HepG2 (cell line): ENCODE results near the gene ADH5. TPM values are rescaled to one million over a fixed set of nuclear protein-coding genes. Genes with fewer than 3 reads are reported as not detected.
A peak's percentile ranks its signal among the peaks of the same experiment; 100 is the strongest.

Experiments used
- ATAC-seq: fragments of 200-7000 bp; cut with Tn5 transposase; 3 replicates; pipeline ENCODE4 v1.9.1; 2020; ENCODE audit warnings: mild to moderate bottlenecking, moderate library complexity
- BruUV-seq: library from RNA; stranded (reverse); fragments of 400-500 nt; replicated peaks from 2 replicates; lab custom pipeline; 2021; lab: Mats Ljungman, UMichigan
- CTCF ChIA-PET: fragments of 300-600 bp; formaldehyde crosslinking; extraction: SDS; loops from one replicate; lab custom pipeline; 2021; ENCODE audit warnings: low total read pairs, inconsistent platforms, low intra/inter-chr PET ratio; lab: Yijun Ruan, JAX
- POLR2A ChIA-PET: fragments of 350-600 bp; sonication (Branson Sonifier 250); formaldehyde crosslinking; loops from one replicate; lab custom pipeline; 2020; ENCODE audit warnings: antibody characterized with exemption, inconsistent platforms; lab: Yijun Ruan, JAX
- DNase-seq: peaks from one replicate; pipeline ENCODE4 v3.0.0-alpha.2; 2015; ENCODE audit warnings: low spot score
- FAIRE-seq: peaks from 3 replicates; lab custom pipeline; 2011; peaks lifted over from hg19 to GRCh38; lab: Jason Lieb, UNC
- H2AFZ ChIP-seq: one replicate; pipeline ENCODE4 v1.6.1; 2011; ENCODE audit warnings: low read length, inconsistent platforms
- H3K27ac ChIP-seq: fragments of 300-600 bp; 3 replicates; pipeline ENCODE4 v1.8.0; 2011; ENCODE audit warnings: mixed run types, mild to moderate bottlenecking, mixed read lengths, low read length, inconsistent platforms; ENCODE audit not compliant: insufficient read depth; ENCODE audit errors: extremely low read length
- H3K27me3 ChIP-seq, 2 experiments: fragments of 200-600 bp in 1 of 2; 2 replicates in 1 of 2; 3 replicates in 1 of 2; pipeline versions ENCODE4 v1.6.0 to v1.8.0; 2011; ENCODE audit warnings: low read length in 2 of 2, mild to moderate bottlenecking in 2 of 2, moderate library complexity in 2 of 2, inconsistent platforms in 1 of 2; ENCODE audit not compliant: insufficient read depth in 2 of 2, control insufficient read depth in 1 of 2
- H3K36me3 ChIP-seq, 2 experiments: fragments of 200-600 bp in 1 of 2; replicated peaks in 1 of 2; 2 replicates in 1 of 2; 3 replicates in 1 of 2; pipeline versions ENCODE4 v1.5.1 to v1.8.0; 2011; ENCODE audit warnings: low read length in 2 of 2, inconsistent platforms in 1 of 2; ENCODE audit not compliant: insufficient read depth in 2 of 2, control insufficient read depth in 1 of 2
- H3K4me1 ChIP-seq: 2 replicates; pipeline ENCODE4 v1.5.1; 2012; ENCODE audit warnings: low read length, inconsistent platforms; ENCODE audit not compliant: insufficient read depth
- H3K4me2 ChIP-seq: 2 replicates; pipeline ENCODE4 v1.6.0; 2011; ENCODE audit warnings: low read depth, low read length, inconsistent platforms
- H3K4me3 ChIP-seq, 3 experiments: fragments of 200-600 bp in 1 of 3; sonication (generic), shearing (Covaris generic) in 1 of 3; replicated peaks in 1 of 3; 2 replicates each; pipeline ENCODE4 v1.5.1; 2011 to 2016; ENCODE audit warnings: low read length in 3 of 3, inconsistent platforms in 2 of 3, low read depth in 2 of 3, mild to moderate bottlenecking in 2 of 3, control low read depth in 1 of 3, mixed read lengths in 1 of 3; ENCODE audit not compliant: insufficient read depth in 1 of 3
- H3K79me2 ChIP-seq: one replicate; pipeline ENCODE4 v1.6.1; 2011; ENCODE audit warnings: low read length, inconsistent platforms; ENCODE audit not compliant: insufficient read depth
- H3K9ac ChIP-seq: 2 replicates; pipeline ENCODE4 v1.6.0; 2011; ENCODE audit warnings: mild to moderate bottlenecking, low read depth, low read length, inconsistent platforms; ENCODE audit not compliant: insufficient read depth
- H3K9me3 ChIP-seq: 2 replicates; pipeline ENCODE4 v1.5.1; 2012; ENCODE audit warnings: mild to moderate bottlenecking, low read length
- H4K20me1 ChIP-seq: 2 replicates; pipeline ENCODE4 v1.6.0; 2011; ENCODE audit warnings: inconsistent platforms, mild to moderate bottlenecking, low read length, moderate library complexity; ENCODE audit not compliant: insufficient read depth
- KMT2A ChIP-seq: sonication (generic); formaldehyde crosslinking; IDR thresholded peaks from 2 replicates; pipeline ENCODE4 v1.4.0; 2020; ENCODE audit warnings: missing genetic modification reagents
- RBM39 ChIP-seq: fragments of 200-400 bp; formaldehyde crosslinking; IDR thresholded peaks from one replicate; pipeline ENCODE4 v1.6.1; 2018; ENCODE audit warnings: antibody characterized with exemption, mild to moderate bottlenecking, low read depth, low read length; ENCODE audit not compliant: poor library complexity, severe bottlenecking
- SMC3 ChIP-seq: IDR thresholded peaks from 2 replicates; pipeline ENCODE4 v1.6.1; 2011; ENCODE audit warnings: low read length, improper control_type of control experiment
- STAG1 ChIP-seq: sonication (generic); formaldehyde crosslinking; IDR thresholded peaks from 2 replicates; pipeline ENCODE4 v1.4.0; 2020; ENCODE audit warnings: missing genetic modification reagents
- WGBS: methylation state at CpG from one replicate; pipeline ENCODE4 v1.1.6; 2017; ENCODE audit warnings: low lambda C conversion rate; 5-methylcytosine and 5-hydroxymethylcytosine counted together
- in situ Hi-C: cut with HindIII; loops from 2 replicates; pipeline ENCODE4 v1.10.0; 2017; ENCODE audit warnings: low pct_unique_long_range_greater_than_20kb; ENCODE audit not compliant: extremely low pct_ligation_motif_present
- intact Hi-C: fragments of 100-400 bp; cut with micrococcal nuclease; formaldehyde crosslinking; loops from one replicate; pipeline ENCODE4 v1.10.0; 2022; ENCODE audit not compliant: unreplicated experiment
- polyA plus RNA-seq, 8 experiments: library from polyadenylated mRNA; depleted of rRNA in 3 of 8; stranded (reverse) in 7 of 8; unstranded in 1 of 8; fragments of >200 nt; fragmentation: Illumina TruSeq in 4 of 8; extraction: Trizol in 4 of 8; gene quantifications; 2 replicates each; pipeline versions ENCODE4 v1.2.1 to v1.2.3, GENCODE V29; 2011 to 2016; ENCODE audit warnings: low read depth in 4 of 8, missing spikeins in 1 of 8, mixed read lengths in 1 of 8; ENCODE audit not compliant: insufficient read depth in 1 of 8
- total RNA-seq, 5 experiments: library from RNA; depleted of rRNA; stranded (reverse); fragments of >200 nt; fragmentation: Illumina TruSeq; extraction: Trizol; gene quantifications; 2 replicates each; pipeline ENCODE4 v1.2.3, GENCODE V29; 2016; ENCODE audit warnings: low read depth in 1 of 5
- TF ChIP-seq, protein P1 (sequence below): sonication (generic); formaldehyde crosslinking; IDR thresholded peaks from 2 replicates; pipeline ENCODE4 v1.5.0; 2020; ENCODE audit warnings: mild to moderate bottlenecking, missing genetic modification reagents, moderate library complexity

Gene ADH5
- total and polyA plus RNA-seq, 2 of the 13 experiments (the other 11 are each of a cell fraction or from before 2014, with no cell fraction given): 349 to 512 TPM

- in situ Hi-C loops: loop anchor here (5.0 kb wide), 1 partner anchor 289 kb away; no protein-coding TSS in a partner anchor
- TF ChIP-seq RBM39 (no peak), STAG1 (CRISPR knock-in tag) (peak; percentile 58), SMC3 (peak; percentile 67; the same call in 1 of the 2 replicates), KMT2A (CRISPR knock-in tag) (no peak)
- TF ChIP-seq, protein P1, sequence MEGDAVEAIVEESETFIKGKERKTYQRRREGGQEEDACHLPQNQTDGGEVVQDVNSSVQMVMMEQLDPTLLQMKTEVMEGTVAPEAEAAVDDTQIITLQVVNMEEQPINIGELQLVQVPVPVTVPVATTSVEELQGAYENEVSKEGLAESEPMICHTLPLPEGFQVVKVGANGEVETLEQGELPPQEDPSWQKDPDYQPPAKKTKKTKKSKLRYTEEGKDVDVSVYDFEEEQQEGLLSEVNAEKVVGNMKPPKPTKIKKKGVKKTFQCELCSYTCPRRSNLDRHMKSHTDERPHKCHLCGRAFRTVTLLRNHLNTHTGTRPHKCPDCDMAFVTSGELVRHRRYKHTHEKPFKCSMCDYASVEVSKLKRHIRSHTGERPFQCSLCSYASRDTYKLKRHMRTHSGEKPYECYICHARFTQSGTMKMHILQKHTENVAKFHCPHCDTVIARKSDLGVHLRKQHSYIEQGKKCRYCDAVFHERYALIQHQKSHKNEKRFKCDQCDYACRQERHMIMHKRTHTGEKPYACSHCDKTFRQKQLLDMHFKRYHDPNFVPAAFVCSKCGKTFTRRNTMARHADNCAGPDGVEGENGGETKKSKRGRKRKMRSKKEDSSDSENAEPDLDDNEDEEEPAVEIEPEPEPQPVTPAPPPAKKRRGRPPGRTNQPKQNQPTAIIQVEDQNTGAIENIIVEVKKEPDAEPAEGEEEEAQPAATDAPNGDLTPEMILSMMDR: peak; percentile 14; the same call in 1 of the 2 replicates
Observed at GRCh38 chr4:99117876-99118693, 29.5 kb upstream of the ADH5 start.

More at GRCh38 chr4:99117876-99118693, 29.5 kb upstream of the ADH5 start:
- Histone ChIP-seq H4K20me1 (no peaks in the 10 kb centered on the region), H3K27ac (peak overlapping the region; percentile 43), H3K9ac (no peak overlapping the region), H3K27me3 (no peaks in the 10 kb centered on the region), H3K4me3 (no peak overlapping the region), H3K9me3 (no peaks in the 10 kb centered on the region), H2AFZ (no peak overlapping the region), H3K4me2 (no peak overlapping the region), H3K79me2 (no peaks in the 10 kb centered on the region), H3K36me3 (no peaks in the 10 kb centered on the region), H3K4me1 (peaks cover 19% of the 10 kb centered on the region)
- CTCF ChIA-PET: interaction anchor here (0.8 to 2.5 kb wide), 4 partner anchors 41 to 344 kb away, joined by 3 to 40 read pairs (median 3); no protein-coding TSS in a partner anchor
- WGBS: 42% methylated on average over 9 of the region's 9 CpGs
- intact Hi-C loops: loop anchor here (1.0 kb wide), 2 partner anchors 287 to 345 kb away; no protein-coding TSS in a partner anchor
- peak; percentile 15 for FAIRE-seq
- no TSS peak for BruUV-seq
- peak; percentile 42; the same call in 2 of the 3 replicates for ATAC-seq
- peak; percentile 7 for DNase-seq
- POLR2A ChIA-PET: interaction anchor here (1.2 to 1.8 kb wide), 3 partner anchors 26 to 286 kb away, joined by 3 to 15 read pairs (median 6); partner anchors contain the start of gene ADH4
